Ramos (cell line): ENCODE results near the gene MED12.

Experiments used
- in situ Hi-C: fragments of 300-500 bp; cut with MboI; formaldehyde crosslinking; loops from one replicate; pipeline ENCODE4 v1.14.3; 2022; ENCODE audit warnings: low sequenced_read_pairs; ENCODE audit not compliant: unreplicated experiment

The MED12 gene

GRCh38 chrX:71183341-71183740, 64.9 kb downstream of the MED12 start:
- in situ Hi-C loops: loop anchor here (25.0 kb wide), 1 partner anchor 721 kb away; no protein-coding TSS in a partner anchor

- in situ Hi-C loops: loop anchor here (25.0 kb wide), 1 partner anchor 722 kb away; no protein-coding TSS in a partner anchor
Observed at GRCh38 chrX:71184092-71184491, 65.7 kb downstream of the MED12 start.

GRCh38 chrX:71184803-71185495, 66.6 kb downstream of the MED12 start:
- in situ Hi-C loops: loop anchor here (25.0 kb wide), 1 partner anchor 723 kb away; no protein-coding TSS in a partner anchor

DNA sequence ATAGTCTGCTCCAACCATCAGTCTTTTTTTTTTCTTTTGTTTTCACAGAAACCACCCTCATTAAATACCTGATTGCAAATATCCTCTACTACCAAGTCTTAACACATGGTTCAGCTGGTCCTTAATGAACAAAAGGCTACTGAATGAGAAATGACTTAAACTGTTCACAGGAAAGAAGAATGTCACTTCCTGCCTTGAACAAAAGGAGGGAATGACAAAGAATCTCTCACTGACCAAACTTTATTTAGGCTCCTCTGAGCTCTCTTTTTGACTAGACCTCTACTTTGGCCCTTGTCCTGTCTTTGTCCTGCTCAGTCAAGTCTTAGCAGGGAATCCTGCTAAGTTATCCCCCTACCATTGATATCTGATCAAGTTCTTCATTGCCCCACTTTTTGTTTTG, 72.9 kb downstream of the MED12 start:
- in situ Hi-C loops: loop anchor here (25.0 kb wide), 1 partner anchor 729 kb away; no protein-coding TSS in a partner anchor
